Thymus (tissue), 14 donors: ENCODE measurements around the gene EVI5. TPM values are rescaled to one million over a fixed set of nuclear protein-coding genes. Genes with fewer than 3 reads are reported as not detected.

ENCODE experiments used
- DNase-seq, 9 donors: peaks; one replicate each; pipeline ENCODE4 v3.0.0-alpha.2; 2013; ENCODE audit warnings: low spot score in 9 of 9, low read depth in 6 of 9, missing footprints in 1 of 9
- H3K27ac ChIP-seq, 2 donors: one replicate each; pipeline ENCODE4 v1.5.1; 2013; ENCODE audit warnings: control low read depth in 1 of 2, low read depth in 1 of 2, low read length in 1 of 2, mild to moderate bottlenecking in 1 of 2, moderate library complexity in 1 of 2
- H3K27me3 ChIP-seq, 2 donors: one replicate each; pipeline ENCODE4 v1.5.1; 2013; ENCODE audit warnings: low read length in 1 of 2; ENCODE audit not compliant: control insufficient read depth in 2 of 2, insufficient read depth in 1 of 2
- H3K36me3 ChIP-seq, 2 donors: one replicate each; pipeline ENCODE4 v1.5.1; 2013; ENCODE audit warnings: low read length in 1 of 2, mild to moderate bottlenecking in 1 of 2, moderate library complexity in 1 of 2; ENCODE audit not compliant: control insufficient read depth in 2 of 2, insufficient read depth in 2 of 2
- H3K4me1 ChIP-seq, 2 donors: one replicate each; pipeline ENCODE4 v1.5.1; 2013; ENCODE audit warnings: low read length in 2 of 2; ENCODE audit not compliant: control insufficient read depth in 2 of 2, insufficient read depth in 2 of 2
- H3K4me3 ChIP-seq, 2 donors: one replicate each; pipeline ENCODE4 v1.5.1; 2013; ENCODE audit warnings: low read length in 2 of 2, control low read depth in 1 of 2, mild to moderate bottlenecking in 1 of 2
- H3K9me3 ChIP-seq, 2 donors: one replicate each; pipeline ENCODE4 v1.5.1; 2013; ENCODE audit warnings: low read length in 1 of 2, mild to moderate bottlenecking in 1 of 2; ENCODE audit not compliant: control insufficient read depth in 2 of 2, insufficient read depth in 1 of 2
- WGBS: extraction: QIAGEN DNeasy Blood & Tissue Kit; methylation state at CpG from one replicate; pipeline ENCODE4 v1.1.7; 2013; 5-methylcytosine and 5-hydroxymethylcytosine counted together
- long read RNA-seq, 10 donors: transcript quantifications; one replicate each; lab custom pipeline, GENCODE V29; 2026
- polyA plus RNA-seq: library from polyadenylated mRNA; stranded (reverse); fragments of 200-250 nt; gene quantifications from one replicate; pipeline ENCODE4 v1.2.3, GENCODE V29; 2013
- total RNA-seq: library from RNA; stranded (reverse); fragments of 120-200 nt; gene quantifications from one replicate; pipeline ENCODE4 v1.2.4, GENCODE V29; 2013
- donor health status: healthy.

EVI5 gene
- 7.1 TPM for total RNA-seq
- 2.8 TPM for polyA plus RNA-seq
- long read RNA-seq, donor 1 = 0 reads
- long read RNA-seq, donor 2 = 0 reads
- long read RNA-seq, donor 3 = 0 reads
- long read RNA-seq, donor 4 = 0 reads
- long read RNA-seq, donor 5, partial matches to known transcripts = 5,911 of 6,073 reads
- long read RNA-seq, donor 5, other reads (novel, unspliced or antisense) = 162 of 6,073 reads
- long read RNA-seq, donor 6 = 0 reads
- long read RNA-seq, donor 7, partial matches to known transcripts = 5,368 of 5,548 reads
- long read RNA-seq, donor 7, other reads (novel, unspliced or antisense) = 180 of 5,548 reads
- long read RNA-seq, donor 8 = 0 reads
- long read RNA-seq, donor 9, partial matches to known transcripts = 2,406 of 2,424 reads
- long read RNA-seq, donor 9, other reads (novel, unspliced or antisense) = 18 of 2,424 reads
- long read RNA-seq, donor 10 = 0 reads

DNA sequence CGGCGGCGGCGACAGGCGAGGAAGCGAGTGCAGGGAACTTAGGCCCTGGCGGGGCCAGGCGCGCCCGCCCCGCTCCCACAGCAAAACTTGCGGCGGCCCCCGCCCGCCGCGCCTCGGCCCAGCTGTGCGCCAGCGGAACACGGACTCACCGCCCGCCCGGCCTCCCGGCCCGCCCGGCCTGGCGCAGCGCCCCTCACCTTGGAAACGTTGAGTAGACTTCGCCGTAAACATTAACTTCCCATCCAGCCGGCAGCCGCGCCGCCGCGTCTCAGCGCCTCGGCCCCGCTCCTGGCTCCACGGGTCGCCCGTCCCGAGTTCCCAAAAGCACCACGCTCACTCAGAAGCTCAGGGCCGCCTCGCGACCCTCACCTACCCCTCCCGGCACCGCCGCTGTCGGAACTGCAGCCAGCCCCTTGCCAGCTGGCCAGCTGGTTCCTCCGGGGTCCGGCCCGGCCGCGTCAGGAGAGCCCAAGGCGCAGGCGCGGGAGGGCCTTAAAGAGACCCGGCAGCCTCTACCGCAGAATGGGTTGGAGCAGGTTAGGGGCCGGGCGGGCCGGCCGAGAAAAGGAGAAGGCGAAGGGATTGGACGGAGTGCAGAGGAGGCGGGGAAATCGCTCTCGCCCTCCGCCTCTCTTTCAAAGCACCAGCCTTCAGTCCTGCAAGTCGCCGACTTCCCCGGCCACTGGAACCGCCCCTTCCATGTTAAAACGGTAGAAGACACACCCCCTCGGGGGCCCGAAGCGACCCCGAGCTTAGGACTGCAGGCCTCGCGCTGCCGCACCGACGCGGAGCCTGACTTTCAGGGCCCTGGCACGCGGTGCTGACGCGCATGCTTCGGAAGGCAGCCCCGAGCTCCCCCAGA is at the start of gene EVI5:
Gene EVI5, minus strand, starts transcription at position 470 of the 862 bp plus-strand sequence. CDS start 48,562 bp downstream, outside the sequence.
- 1% methylated on average over 94 of the region's 94 CpGs for WGBS
- Histone ChIP-seq H3K27ac (peak within 1 kb of the TSS; percentile 76 to 85), H3K36me3 (no peaks in the 10 kb centered on the region), H3K9me3 (peaks cover 0 to 9% of the 10 kb centered on the region in 2 donors), H3K27me3 (peaks cover 17 to 63% of the 10 kb centered on the region in 2 donors), H3K4me3 (peak within 1 kb of the TSS; percentile 51 to 57), H3K4me1 (peaks cover 6 to 17% of the 10 kb centered on the region in 2 donors)
- DNase-seq = peak; percentile 19 to 76 (median 48)

DNA sequence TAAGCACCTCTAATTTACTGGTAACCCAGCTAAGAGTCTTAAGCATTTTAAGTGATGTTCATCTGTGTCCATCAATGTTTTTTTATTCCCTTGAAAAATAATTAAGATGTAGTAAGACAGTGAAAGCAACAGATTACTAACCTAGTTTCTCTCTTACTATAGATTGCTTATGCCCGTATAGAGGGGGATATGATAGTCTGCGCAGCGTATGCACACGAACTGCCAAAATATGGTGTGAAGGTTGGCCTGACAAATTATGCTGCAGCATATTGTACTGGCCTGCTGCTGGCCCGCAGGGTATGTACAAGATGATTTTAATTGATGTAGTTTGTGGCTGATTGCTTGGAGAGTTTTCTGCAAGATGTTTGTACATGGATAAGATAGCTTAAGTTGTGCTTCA is 49.7 kb upstream of the EVI5 start:
- H3K27ac ChIP-seq = no peak overlapping the region
- H3K4me3 ChIP-seq = no peak overlapping the region
- DNase-seq = no peak
- peaks cover 5 to 9% of the 10 kb centered on the region in 2 donors for H3K4me1 ChIP-seq
- H3K27me3 ChIP-seq = no peaks in the 10 kb centered on the region
- no peaks in the 10 kb centered on the region for H3K9me3 ChIP-seq
- peaks cover 19 to 57% of the 10 kb centered on the region in 2 donors for H3K36me3 ChIP-seq
- WGBS = 94% methylated on average over 5 of the region's 5 CpGs

GRCh38 chr1:92833840-92834239 is 48.9 kb upstream of the EVI5 start:
- no peak for DNase-seq
- Histone ChIP-seq H3K9me3 (no peaks in the 10 kb centered on the region), H3K4me3 (no peak overlapping the region), H3K27me3 (no peaks in the 10 kb centered on the region), H3K27ac (peak overlapping the region in 1 of 2 donors; percentile 5), H3K4me1 (peaks cover 5 to 9% of the 10 kb centered on the region in 2 donors), H3K36me3 (peaks cover 14 to 49% of the 10 kb centered on the region in 2 donors)
- WGBS = 88% methylated on average over 5 of the region's 5 CpGs

- no peak for DNase-seq
- peak overlapping the region; percentile 54 to 72 for H3K4me3 ChIP-seq
- under 1% methylated on average over 19 of the region's 19 CpGs for WGBS
Measured at GRCh38 chr1:92832537-92833114, 47.7 kb upstream of the EVI5 start.

GRCh38 chr1:92831762-92832536 is 47.0 kb upstream of the EVI5 start, which contains the start of gene RPL5:
RPL5 (plus strand) TSS chr1:92832040; CDS start chr1:92832115, 75 bp downstream.
- peaks cover 5 to 9% of the 10 kb centered on the region in 2 donors for H3K4me1 ChIP-seq
- DNase-seq = peak; percentile 96 to 100 (median 98)
- under 1% methylated on average over 57 of the region's 57 CpGs for WGBS

More at GRCh38 chr1:92832537-92833114, 47.7 kb upstream of the EVI5 start:
- Histone ChIP-seq H3K9me3 (no peaks in the 10 kb centered on the region), H3K27ac (peak overlapping the region; percentile 87 to 88), H3K36me3 (peaks cover 11 to 39% of the 10 kb centered on the region in 2 donors), H3K27me3 (no peaks in the 10 kb centered on the region), H3K4me1 (peaks cover 5 to 9% of the 10 kb centered on the region in 2 donors)

GRCh38 chr1:92831368-92831761 is 46.5 kb upstream of the EVI5 start:
- Histone ChIP-seq H3K27me3 (no peaks in the 10 kb centered on the region), H3K27ac (no peak overlapping the region), H3K4me1 (peaks cover 5 to 9% of the 10 kb centered on the region in 2 donors), H3K9me3 (no peaks in the 10 kb centered on the region), H3K4me3 (no peak overlapping the region), H3K36me3 (peaks cover 11 to 28% of the 10 kb centered on the region in 2 donors)
- DNase-seq = peak in 1 of 9 donors; percentile 9
- WGBS = 68% methylated on average over 4 of the region's 4 CpGs

More at GRCh38 chr1:92831762-92832536, 47.0 kb upstream of the EVI5 start, which contains the start of gene RPL5:
- H3K27me3 ChIP-seq = no peaks in the 10 kb centered on the region
- peak within 1 kb of the TSS; percentile 87 to 88 for H3K27ac ChIP-seq
- no peaks in the 10 kb centered on the region for H3K9me3 ChIP-seq
- peak within 1 kb of the TSS; percentile 54 to 72 for H3K4me3 ChIP-seq
- H3K36me3 ChIP-seq = peaks cover 11 to 34% of the 10 kb centered on the region in 2 donors

- 94% methylated on average over 6 of the region's 6 CpGs for WGBS
- no peaks in the 10 kb centered on the region for H3K36me3 ChIP-seq
- no peaks in the 10 kb centered on the region for H3K27me3 ChIP-seq
- no peak overlapping the region for H3K27ac ChIP-seq
- H3K9me3 ChIP-seq = no peaks in the 10 kb centered on the region
- no peak overlapping the region for H3K4me3 ChIP-seq
- peaks cover 0 to 2% of the 10 kb centered on the region in 2 donors for H3K4me1 ChIP-seq
- no peak for DNase-seq
Measured at GRCh38 chr1:92826792-92827191, 41.9 kb upstream of the EVI5 start.

- Histone ChIP-seq H3K36me3 (no peaks in the 10 kb centered on the region), H3K27me3 (no peaks in the 10 kb centered on the region), H3K27ac (no peak overlapping the region), H3K4me3 (no peak overlapping the region), H3K9me3 (no peaks in the 10 kb centered on the region), H3K4me1 (no peaks in the 10 kb centered on the region)
- WGBS = 77% methylated on average over 3 of the region's 3 CpGs
- DNase-seq = no peak
Measured at GRCh38 chr1:92822879-92823278, 38.0 kb upstream of the EVI5 start.
